A673 (cell line): ENCODE measurements around the gene TTI1. TPM values are rescaled to one million over a fixed set of nuclear protein-coding genes. Genes with fewer than 3 reads are reported as not detected.

ENCODE experiments used
- BruUV-seq: library from RNA; stranded (reverse); fragments of 400-500 nt; replicated peaks from 2 replicates; lab custom pipeline; 2021; lab: Mats Ljungman, UMichigan
- CTCF ChIA-PET: fragments of 300-600 bp; sonication (Branson Sonifier 250); formaldehyde crosslinking; loops from one replicate; lab custom pipeline; 2022; ENCODE audit warnings: antibody characterized with exemption; lab: Charles Lee
- POLR2A ChIA-PET: fragments of 300-600 bp; sonication (Branson Sonifier 250); formaldehyde crosslinking; loops from one replicate; lab custom pipeline; 2022; ENCODE audit warnings: antibody characterized with exemption; ENCODE audit not compliant: low non-redundant PET; lab: Charles Lee
- DNase-seq: peaks from one replicate; pipeline ENCODE4 v3.0.0-alpha.2; 2015; ENCODE audit warnings: low spot score
- H3K27ac ChIP-seq: fragments of 200-600 bp; sonication (generic); 2 replicates; pipeline ENCODE4 v1.5.1; 2016; ENCODE audit warnings: mixed run types, low read depth, mild to moderate bottlenecking, mixed read lengths, antibody characterized with exemption, low read length; ENCODE audit not compliant: poor library complexity, severe bottlenecking
- H3K27me3 ChIP-seq: fragments of 200-600 bp; sonication (generic); replicated peaks from 2 replicates; pipeline ENCODE4 v1.6.1; 2017; ENCODE audit warnings: mixed run types, low read depth, mild to moderate bottlenecking, mixed read lengths, antibody characterized with exemption, low read length; ENCODE audit not compliant: insufficient read depth, poor library complexity
- H3K36me3 ChIP-seq: fragments of 200-600 bp; sonication (generic); 2 replicates; pipeline ENCODE4 v1.6.1; 2016; ENCODE audit warnings: mixed run types, mild to moderate bottlenecking, mixed read lengths, antibody characterized with exemption, low read length; ENCODE audit not compliant: insufficient read depth, poor library complexity, severe bottlenecking
- H3K4me1 ChIP-seq: fragments of 200-600 bp; sonication (generic); 2 replicates; pipeline ENCODE4 v1.6.1; 2017; ENCODE audit warnings: mixed run types, mild to moderate bottlenecking, mixed read lengths, antibody characterized with exemption, low read length; ENCODE audit not compliant: insufficient read depth, poor library complexity, severe bottlenecking
- H3K4me3 ChIP-seq: fragments of 200-600 bp; sonication (generic); 2 replicates; pipeline ENCODE4 v1.5.1; 2016; ENCODE audit warnings: low read depth, mixed run types, mild to moderate bottlenecking, mixed read lengths, low read length; ENCODE audit not compliant: poor library complexity, severe bottlenecking
- H3K9me3 ChIP-seq: fragments of 200-600 bp; sonication (generic); 2 replicates; pipeline ENCODE4 v1.6.1; 2016; ENCODE audit warnings: mixed run types, low read depth, mild to moderate bottlenecking, mixed read lengths, antibody characterized with exemption, low read length; ENCODE audit not compliant: poor library complexity, severe bottlenecking
- CTCF ChIP-seq: fragments of 300-800, 200-600 bp; sonication (generic); conservative IDR thresholded peaks from 2 replicates; pipeline ENCODE4 v1.5.1; 2017; ENCODE audit warnings: low read depth, mild to moderate bottlenecking, antibody characterized with exemption, low read length, moderate library complexity, mixed read lengths
- EZH2 ChIP-seq: fragments of 200-600 bp; sonication (generic); IDR thresholded peaks from 2 replicates; pipeline ENCODE4 v1.6.1; 2017; ENCODE audit warnings: borderline replicate concordance, low read depth, mild to moderate bottlenecking, mixed read lengths, antibody characterized with exemption, low read length; ENCODE audit not compliant: poor library complexity, severe bottlenecking
- intact Hi-C: fragments of 100-400 bp; cut with micrococcal nuclease; formaldehyde crosslinking; loops from one replicate; pipeline ENCODE4 v1.10.0; 2022; ENCODE audit not compliant: unreplicated experiment
- total RNA-seq: library from RNA; stranded (reverse); gene quantifications from 2 replicates; pipeline ENCODE4 v1.2.3, GENCODE V29; 2021

Gene TTI1
- total RNA-seq, 1 experiment from 2014 or later = 40.3 TPM

DNA sequence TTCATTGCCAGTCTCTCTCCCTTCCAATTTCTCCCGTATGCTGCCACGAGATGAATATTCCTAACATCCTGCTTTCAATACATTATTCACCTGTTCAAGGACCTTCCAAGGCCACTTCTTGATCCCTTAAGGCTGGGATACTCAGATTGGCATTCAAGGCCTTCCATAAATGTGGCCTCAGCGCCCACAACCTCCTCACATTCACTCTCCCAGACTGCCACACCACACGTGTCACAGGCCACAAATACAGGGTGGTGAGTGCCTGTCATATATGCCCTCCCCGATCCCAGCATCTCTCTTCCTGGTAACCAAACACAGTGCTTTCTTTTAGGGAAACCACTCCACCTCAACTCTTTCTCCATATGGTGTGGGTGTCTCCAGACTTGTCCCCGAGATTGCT is 55.5 kb downstream of the TTI1 start:
- intact Hi-C loops = no loop called here
- no peak for DNase-seq
- peaks cover 10% of the 10 kb centered on the region for H3K4me1 ChIP-seq
- H3K4me3 ChIP-seq = no peak overlapping the region
- H3K36me3 ChIP-seq = no peaks in the 10 kb centered on the region
- no peak for TF ChIP-seq EZH2
- TF ChIP-seq CTCF = no peak
- H3K27me3 ChIP-seq = no peaks in the 10 kb centered on the region
- H3K9me3 ChIP-seq = no peaks in the 10 kb centered on the region
- CTCF ChIA-PET = no interaction called here
- BruUV-seq = no TSS peak
- H3K27ac ChIP-seq = no peak overlapping the region
- POLR2A ChIA-PET = no interaction called here

DNA sequence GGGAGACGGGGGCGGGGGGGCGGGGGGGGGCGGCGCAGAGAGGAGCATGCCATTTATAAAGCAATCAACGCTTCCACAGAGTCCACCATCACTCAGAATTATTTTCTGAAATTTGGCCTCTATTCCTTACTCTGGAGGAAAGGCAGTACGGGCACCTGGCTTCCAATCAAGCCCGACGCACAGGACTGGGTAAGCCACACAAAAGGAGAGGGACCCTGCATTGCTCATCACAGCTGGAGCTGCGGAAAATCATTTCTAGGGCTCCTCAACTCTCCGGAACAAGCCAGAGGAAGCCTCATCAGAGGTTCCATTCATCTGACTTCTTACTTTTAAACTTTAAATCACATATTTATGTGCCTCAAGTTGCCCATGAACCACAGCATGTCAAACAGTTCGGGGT is 55.9 kb downstream of the TTI1 start:
- no peaks in the 10 kb centered on the region for H3K27me3 ChIP-seq
- no TSS peak for BruUV-seq
- CTCF ChIA-PET = no interaction called here

GRCh38 chr20:37976887-37977286 is 56.4 kb downstream of the TTI1 start:
- intact Hi-C loops = no loop called here
- DNase-seq = peak; percentile 40
- no TSS peak for BruUV-seq
- peaks cover 10% of the 10 kb centered on the region for H3K4me1 ChIP-seq
- no peaks in the 10 kb centered on the region for H3K27me3 ChIP-seq
- H3K4me3 ChIP-seq = no peak overlapping the region
- H3K36me3 ChIP-seq = no peaks in the 10 kb centered on the region
- CTCF ChIA-PET = no interaction called here
- TF ChIP-seq CTCF (no peak), EZH2 (no peak)
- H3K9me3 ChIP-seq = no peaks in the 10 kb centered on the region
- POLR2A ChIA-PET = no interaction called here
- H3K27ac ChIP-seq = no peak overlapping the region

More for the DNA sequence above, 55.9 kb downstream of the TTI1 start:
- POLR2A ChIA-PET = no interaction called here
- Histone ChIP-seq H3K36me3 (no peaks in the 10 kb centered on the region), H3K4me3 (no peak overlapping the region), H3K27ac (no peak overlapping the region), H3K9me3 (no peaks in the 10 kb centered on the region), H3K4me1 (peaks cover 10% of the 10 kb centered on the region)
- no peak for TF ChIP-seq EZH2
- TF ChIP-seq CTCF = no peak
- intact Hi-C loops = no loop called here
- peak; percentile 23 for DNase-seq
